OCI-M2 (cell line): ENCODE measurements around the gene TNNT1.
"Not testable (repeated sequence)": the region's sequence is repeated elsewhere in the genome, so short reads cannot be mapped to it uniquely, and the experiment has no call there.

Source experiments
- DNase-seq: peaks from one replicate; lab custom pipeline; 2025; ENCODE audit not compliant: unreplicated experiment; lab: John Stamatoyannopoulos, UW

The TNNT1 gene

DNA sequence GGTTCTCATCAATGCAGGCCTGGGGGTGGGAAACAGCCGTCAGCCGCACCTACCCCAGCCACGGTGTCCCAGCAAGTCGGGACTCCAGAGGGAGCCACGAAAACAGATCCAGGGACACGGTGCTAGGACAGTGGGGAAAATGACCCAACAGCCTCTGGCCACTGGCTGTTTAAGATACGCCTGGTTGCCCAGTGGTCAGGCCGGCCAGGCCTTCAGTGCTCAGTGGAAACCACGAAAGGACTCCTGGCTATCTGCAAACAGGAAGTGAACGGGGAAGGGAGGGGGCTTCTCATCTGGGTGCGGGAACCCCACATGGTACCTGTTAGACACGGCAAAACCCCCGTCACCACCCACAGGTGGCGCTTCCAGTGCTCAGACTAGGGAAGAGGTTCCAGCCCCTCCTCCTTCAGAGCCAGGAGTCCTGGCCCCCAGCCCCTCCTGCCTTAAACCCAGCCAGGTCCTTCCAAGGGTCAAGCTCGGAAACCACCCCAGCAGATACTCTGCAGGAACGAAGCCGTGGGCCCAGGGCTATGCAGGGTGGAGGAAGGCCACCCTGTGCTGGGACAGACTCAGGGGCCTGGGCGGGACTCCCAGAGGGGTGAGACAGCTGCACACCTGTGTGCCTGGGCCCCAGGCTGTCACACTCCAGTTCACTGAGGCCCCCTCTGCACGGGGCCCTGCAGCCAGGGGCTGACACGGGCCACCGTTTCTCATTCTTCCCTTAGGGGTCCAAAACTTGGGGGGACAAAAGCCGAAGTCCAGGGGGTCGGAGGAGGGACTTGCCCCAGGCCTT lies 36.0 kb downstream of the TNNT1 start:
- DNase-seq, result no peak

GRCh38 chr19:55112246-55112776 lies 36.7 kb downstream of the TNNT1 start:
- no peak for DNase-seq

GRCh38 chr19:55111238-55111831 lies 37.7 kb downstream of the TNNT1 start:
- no peak for DNase-seq

DNA sequence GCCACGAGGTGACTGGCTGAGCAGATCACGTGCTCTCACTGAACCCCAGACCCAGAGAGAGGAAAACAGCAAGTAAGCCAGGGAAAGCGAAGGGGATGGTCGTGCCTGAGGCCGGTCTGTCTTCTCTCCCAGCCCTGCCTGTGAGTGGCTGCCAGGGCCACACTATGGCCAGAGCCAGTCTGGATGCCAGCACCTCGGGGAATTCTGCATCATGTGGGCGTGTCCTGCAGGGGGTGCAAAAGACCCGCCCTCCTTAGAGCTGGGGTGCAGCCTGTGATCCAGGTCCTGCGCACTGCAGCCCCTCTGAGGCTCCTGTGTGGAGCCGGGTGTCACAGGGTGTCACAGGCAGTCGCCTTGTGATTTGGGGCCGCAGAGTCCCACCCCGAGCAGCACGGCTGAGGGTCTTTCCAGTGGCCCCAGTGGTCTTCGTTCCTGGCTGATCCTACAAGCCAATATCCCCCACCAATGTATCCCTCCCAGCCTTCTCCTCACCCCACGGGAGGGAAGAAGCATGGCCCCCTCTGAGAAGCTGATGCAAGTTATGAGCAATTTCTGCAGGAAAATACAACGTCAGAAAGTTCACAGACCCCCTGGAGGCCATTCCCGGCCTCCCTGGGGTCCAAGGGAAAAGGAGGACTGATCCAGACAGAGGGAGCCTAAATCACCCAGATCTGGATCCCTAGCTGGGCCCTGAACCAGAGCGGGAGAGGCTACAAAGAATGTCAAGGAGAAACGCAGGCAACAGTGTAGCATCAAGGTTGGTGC lies 39.3 kb downstream of the TNNT1 start:
- no peak for DNase-seq

DNA sequence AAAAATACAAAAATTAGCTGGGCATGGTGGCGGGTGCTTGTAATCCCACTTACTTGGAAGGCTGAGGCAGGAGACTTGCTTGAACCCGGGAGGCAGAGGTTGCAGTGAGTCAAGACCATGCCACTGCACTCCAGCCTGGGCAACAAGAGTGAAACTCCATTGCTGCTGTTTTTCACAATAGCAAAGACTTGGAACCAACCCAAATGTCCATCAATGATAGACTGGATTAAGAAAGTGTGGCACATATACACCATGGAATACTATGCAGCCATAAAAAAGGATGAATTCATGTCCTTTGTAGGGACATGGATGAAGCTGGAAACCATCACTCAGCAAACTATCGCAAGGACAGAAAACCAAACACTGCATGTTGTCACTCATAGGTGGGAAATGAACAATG lies 41.8 kb downstream of the TNNT1 start:
- DNase-seq, result not testable (repeated sequence)

DNA sequence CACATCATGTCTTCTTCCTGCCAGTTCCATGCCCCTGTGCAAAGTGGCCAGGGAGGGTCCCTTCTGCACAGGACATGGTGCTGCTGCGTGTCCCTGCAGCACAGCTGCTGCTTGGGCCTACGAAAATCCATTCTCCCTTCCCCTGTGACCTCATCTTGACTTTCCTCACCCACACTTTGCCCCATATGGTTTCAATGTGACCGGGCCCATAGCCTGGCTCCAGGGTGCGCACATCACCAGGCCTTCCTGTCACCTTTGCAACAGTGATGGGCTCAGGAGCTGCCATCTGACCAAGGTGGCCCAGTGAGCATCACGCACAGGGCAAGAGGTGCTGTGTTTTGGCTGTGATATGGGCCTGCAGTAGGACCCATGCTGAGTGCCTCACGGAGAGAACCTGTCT lies 42.4 kb downstream of the TNNT1 start:
- DNase-seq, result no peak

DNA sequence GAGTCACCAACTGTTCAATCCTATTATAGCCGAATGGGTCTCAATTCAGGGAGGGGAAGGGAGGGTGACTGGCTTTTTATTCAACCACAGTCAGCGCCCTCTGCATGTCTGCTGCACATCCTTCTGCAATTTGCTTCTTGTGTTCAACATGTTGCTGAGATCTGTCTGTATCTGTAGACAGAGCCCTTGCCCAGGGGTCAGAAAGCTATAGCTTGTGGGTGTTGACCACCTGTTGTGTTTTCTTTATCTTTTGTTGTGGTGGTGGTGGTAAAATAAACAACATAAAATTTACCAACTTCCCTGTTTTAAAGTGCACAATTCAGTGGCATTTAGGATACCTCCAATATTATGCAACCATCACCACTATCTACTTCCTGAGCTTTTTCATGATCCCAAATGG lies 43.8 kb downstream of the TNNT1 start:
- no peak for DNase-seq

DNA sequence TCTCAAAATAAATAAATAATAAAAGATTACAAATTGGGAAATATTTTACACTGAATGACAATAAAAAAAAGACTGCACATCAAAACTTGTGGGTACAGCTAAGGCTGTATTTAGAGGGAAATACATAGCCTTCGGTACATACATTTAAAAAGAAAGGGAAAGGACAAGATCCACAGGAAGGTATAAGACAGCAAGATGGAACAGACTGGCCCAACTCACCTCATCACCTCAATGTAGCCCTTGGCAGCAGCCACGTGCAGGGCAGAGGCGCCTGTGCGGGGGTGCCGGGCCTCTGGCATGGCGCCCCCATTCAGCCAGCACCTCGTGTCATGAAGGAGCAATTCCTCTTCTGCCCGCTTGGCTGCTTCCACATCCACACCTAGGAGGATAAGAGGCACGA lies 45.8 kb downstream of the TNNT1 start:
- DNase-seq, result no peak

DNA sequence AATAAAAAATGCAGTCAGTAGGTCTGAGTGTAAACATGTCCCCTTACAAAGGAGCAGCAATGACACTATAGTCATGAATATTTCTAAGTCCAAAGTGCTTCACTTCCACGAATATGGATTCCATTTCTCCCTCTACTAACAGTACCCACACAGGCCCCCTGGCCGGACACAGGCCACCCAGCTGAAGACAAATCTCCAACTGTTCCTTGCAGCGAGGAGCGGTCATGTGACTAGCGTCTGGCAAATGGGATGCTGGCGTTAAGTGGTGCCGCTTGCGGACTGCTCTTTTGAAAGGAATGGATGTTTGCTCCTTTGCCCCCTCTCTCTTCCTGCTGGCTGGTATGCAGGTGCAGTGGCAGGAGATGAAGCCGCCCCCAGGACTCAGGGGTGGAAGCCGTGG lies 47.7 kb downstream of the TNNT1 start:
- no peak for DNase-seq

- no peak for DNase-seq
Observed at GRCh38 chr19:55099557-55100506, 49.2 kb downstream of the TNNT1 start.

DNA sequence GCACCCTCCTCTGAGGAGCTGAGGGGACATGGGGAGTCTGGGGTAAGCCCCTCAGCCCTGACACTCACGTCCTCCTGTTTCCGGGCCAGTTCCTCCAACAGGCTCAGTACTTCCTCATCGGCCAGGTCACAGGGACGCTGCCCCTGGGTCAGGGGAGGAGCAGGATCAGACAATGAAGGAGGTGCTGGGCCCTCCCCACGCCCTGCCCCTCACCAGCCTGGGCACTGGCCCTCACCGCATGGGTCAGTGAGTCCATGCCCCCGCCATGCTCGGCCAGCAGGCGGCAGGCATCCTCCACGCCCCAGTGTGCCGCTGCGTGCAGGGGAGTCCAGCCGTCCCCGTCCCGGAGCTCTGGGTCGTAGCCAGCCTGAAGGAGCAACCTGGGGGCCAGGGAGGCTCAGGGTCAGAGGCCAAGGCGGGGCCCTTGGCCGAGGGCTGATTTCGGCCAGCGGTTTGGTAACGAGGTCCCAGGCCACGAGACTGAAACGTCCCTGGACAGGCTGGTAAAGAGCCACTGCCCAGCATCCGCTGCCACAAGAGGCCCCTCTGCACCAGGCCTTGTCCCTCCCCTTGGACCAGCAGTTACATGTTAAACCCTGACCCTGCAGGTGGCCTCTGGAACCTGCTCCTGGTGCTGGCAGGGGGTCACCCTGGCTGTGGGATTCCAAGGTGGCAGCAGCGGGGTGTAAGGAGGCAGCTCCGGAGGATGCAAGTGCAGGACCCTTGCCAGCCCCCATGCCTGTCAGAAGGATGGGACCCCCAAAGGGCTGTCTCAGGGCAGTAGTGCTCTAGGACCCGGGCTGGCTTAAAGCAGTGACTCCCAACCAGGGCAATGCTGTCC lies 50.1 kb downstream of the TNNT1 start:
- no peak for DNase-seq

DNA sequence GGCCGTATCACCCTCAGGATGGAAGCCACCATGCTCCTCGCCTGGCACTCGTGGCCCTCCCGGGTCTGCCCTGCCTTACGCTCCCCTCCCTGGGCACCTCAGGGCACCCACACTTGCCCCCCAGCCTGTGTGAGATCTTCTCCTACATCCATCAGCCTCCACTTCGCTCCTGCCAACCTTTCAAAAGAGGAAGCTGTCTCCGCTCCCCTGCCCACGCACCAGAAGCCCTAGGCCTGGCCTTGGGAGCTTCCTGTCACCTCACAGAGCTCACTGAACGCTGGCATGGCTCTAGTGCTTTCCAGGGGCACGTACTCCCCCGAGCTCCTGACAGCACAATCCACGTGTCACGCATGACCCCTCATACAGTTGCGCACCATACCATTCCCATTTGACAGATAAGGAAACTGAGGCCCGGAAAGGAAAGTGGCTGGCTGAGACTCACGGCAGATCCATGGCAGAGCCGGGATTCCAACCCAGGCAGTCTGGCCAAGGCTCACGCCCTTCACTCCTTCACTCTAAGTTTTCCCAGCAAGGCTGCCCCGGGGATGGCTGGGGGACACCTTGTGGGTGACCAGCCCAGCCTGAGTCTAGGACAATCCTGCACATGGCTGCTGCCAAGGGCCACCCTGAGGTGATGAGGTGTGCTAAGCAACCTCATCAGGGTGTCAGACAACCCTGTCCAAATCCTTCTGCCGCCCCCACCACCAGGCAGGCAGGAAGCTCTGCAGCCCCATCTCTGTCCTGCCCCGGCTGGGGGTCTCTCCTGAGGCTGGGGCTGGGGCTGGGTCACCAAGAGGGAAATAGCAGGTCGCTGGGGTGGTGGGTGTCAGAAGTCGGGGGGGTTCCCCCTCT lies 50.9 kb downstream of the TNNT1 start:
- no peak for DNase-seq

DNA sequence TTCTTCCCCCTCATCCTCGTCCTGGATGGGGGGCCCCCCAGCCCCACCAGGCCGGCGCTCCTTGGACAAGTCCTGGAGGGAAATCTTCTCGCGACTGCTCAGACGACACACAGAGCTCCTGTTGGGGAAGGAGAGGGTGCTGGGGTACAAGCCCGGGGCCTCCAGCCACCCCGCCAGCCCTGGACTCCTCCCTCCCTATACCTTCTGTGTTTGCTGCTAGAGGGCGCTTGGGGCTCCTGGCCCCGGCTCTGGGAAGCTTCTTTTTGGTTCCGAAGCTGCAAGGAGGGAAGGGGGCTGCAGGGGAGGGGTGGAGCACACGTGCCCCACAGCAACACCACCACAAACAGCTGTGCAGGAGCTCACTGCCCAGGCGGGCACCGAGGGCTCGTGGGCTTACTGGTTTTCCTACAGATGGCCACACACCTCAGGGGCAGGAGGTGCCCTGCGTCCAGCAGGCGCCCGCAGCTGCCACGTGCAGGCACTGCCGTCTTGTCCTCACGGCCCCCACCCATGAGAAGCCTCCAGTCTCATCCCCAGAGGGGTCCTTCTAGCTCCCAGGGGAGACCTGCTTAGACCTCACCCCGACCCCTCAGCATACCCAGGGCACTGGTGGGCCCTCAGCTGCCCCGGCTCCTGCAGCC lies 52.8 kb downstream of the TNNT1 start:
- DNase-seq, result no peak

- no peak for DNase-seq
Observed at GRCh38 chr19:55095260-55096060, 53.5 kb downstream of the TNNT1 start.

DNA sequence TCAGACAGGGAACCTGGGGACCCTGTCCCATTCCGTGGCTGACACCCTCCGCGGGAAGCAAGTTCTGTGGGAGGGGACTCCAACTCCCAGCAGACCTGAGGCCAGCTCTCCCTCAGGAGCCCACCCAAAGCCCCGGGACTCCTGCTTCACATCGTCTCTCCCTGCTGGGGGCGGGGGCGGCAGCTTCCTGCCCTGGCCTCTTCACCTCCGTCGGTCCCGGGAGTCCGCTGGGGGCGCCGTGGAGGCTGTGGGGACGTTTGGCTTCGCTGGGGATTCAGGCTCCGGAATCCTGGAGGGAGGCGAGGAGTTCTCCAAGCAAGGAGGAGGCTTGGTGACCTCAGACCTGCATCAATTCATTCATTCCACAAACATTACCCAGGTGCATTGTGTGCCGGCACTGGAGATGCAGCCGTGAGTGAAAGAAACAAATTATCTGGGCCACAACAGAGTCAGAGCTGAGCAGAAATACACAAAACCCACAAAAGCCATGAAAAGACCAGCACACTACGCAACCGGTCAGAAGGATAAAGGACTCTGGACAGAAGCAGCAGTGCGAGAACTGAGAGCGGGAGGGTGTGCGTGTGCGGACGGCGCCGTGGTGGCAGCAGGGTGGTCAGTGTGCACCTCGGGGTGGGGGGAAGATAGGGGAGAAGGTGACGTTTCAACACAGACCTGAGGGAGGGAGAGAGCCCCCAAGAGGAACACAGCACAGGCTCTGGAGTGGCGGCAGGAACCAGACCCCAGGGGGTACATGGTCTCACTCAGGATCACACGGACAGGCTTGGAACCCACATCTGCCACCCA lies 54.3 kb downstream of the TNNT1 start:
- no peak for DNase-seq

DNA sequence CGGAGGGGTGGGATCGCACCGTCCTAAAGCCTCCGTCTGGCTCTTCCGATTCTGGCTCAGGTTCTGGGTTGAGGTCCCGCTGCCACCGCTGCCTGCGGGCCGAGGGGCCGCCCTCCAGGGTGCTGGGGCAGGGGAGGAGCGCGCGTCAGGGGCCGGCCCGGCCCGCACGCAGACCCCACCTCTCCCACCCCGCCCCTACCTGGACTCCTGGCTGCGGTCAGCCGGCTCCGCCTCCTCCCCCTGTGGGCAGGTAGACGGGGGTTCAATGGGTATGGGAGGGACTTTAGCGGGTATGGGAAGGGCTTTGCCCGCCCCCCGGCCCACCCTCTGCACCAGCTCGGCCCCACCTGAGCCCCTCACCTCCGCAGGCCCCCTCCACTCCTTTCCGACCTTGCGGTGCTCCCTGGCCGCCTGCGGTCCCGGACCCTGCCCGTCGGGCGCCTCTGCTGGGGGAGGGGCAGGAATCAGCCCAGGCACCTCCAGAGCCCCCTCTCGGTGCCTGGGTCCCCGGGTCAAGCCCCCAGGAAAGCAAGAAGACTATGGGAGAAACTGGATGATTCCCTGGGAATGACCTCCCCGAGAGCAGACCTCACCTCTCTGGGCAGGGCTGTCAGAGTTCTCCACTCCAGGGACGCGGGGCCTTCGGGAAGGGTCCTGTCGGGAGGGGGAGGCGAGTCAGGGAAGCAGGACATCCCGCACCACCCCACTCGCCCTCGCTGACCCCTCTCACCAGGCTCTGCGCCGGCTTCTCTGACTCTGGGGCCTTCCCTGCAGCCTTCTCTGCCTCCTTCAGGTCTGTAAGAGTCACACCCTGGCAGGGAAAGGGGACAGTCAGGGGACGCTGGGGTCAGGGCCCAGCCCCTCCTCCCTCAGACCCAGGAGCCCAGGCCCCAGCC lies 56.3 kb downstream of the TNNT1 start:
- no peak for DNase-seq
